GM10266 (cell line): ENCODE results near the gene CASP8AP2.

Experiments
- DNase-seq: peaks from one replicate; pipeline ENCODE4 v3.0.0; 2012; ENCODE audit errors: extremely low spot score
- CTCF ChIP-seq: IDR thresholded peaks from 2 replicates; pipeline ENCODE4 v1.5.1; 2012; ENCODE audit warnings: mild to moderate bottlenecking, low read depth; ENCODE audit not compliant: control insufficient read depth, insufficient read depth; ENCODE audit errors: missing control alignments

Gene CASP8AP2

DNA sequence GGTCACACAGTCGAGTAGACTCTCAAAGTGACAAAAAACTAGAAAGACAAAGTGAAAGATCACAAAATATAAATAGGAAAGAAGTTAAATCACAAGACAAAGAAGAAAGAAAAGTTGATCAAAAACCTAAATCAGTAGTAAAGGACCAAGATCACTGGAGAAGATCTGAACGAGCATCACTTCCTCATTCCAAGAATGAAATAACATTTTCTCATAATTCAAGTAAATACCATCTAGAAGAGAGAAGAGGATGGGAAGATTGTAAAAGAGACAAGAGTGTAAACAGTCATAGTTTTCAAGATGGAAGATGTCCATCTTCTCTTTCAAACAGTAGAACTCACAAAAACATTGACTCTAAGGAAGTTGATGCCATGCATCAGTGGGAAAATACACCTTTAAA is 33.0 kb downstream of the CASP8AP2 start:
- DNase-seq: no peak
- no peak for TF ChIP-seq CTCF

DNA sequence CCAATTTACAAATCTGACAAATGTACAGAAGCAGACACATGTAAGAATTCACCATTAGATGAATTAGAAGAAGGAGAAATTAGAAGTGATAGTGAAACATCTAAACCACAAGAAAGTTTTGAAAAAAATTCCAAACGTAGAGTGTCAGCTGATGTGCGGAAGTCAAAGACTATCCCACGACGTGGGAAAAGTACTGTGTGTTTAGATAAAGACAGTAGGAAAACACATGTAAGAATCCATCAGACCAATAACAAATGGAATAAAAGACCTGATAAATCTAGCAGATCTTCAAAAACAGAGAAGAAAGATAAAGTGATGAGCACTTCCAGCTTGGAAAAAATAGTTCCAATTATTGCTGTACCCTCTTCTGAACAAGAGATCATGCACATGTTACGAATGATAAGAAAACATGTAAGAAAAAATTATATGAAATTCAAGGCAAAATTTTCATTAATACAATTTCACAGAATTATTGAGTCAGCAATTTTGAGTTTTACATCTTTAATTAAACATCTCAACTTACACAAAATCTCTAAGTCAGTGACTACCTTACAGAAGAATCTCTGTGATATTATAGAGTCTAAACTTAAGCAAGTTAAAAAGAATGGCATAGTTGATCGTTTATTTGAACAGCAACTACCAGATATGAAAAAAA is 36.5 kb downstream of the CASP8AP2 start:
- no peak for TF ChIP-seq CTCF
- DNase-seq: no peak

DNA sequence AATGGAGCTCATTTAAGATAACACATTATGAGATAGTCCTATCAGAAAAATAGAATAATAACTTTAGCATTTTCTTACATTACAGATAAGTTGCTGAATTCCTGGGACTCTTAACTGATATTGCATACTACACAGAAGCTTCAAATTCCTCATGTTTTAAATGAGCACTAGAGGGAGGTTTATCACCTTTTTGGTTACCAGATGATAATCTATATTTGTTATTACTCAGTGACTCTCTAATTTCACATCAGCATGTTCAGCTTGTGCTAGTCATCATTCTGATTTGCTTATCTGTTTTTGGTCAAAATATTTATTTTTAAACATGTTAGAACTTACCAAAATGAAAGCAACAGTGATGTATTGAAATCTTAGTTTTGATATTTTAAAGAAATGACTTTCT is 44.0 kb downstream of the CASP8AP2 start:
- no peak for TF ChIP-seq CTCF

GRCh38 chr6:89874438-89874837 is 44.8 kb downstream of the CASP8AP2 start:
- no peak for DNase-seq
- no peak for TF ChIP-seq CTCF

More for the DNA sequence above, 44.0 kb downstream of the CASP8AP2 start:
- no peak for DNase-seq

DNA sequence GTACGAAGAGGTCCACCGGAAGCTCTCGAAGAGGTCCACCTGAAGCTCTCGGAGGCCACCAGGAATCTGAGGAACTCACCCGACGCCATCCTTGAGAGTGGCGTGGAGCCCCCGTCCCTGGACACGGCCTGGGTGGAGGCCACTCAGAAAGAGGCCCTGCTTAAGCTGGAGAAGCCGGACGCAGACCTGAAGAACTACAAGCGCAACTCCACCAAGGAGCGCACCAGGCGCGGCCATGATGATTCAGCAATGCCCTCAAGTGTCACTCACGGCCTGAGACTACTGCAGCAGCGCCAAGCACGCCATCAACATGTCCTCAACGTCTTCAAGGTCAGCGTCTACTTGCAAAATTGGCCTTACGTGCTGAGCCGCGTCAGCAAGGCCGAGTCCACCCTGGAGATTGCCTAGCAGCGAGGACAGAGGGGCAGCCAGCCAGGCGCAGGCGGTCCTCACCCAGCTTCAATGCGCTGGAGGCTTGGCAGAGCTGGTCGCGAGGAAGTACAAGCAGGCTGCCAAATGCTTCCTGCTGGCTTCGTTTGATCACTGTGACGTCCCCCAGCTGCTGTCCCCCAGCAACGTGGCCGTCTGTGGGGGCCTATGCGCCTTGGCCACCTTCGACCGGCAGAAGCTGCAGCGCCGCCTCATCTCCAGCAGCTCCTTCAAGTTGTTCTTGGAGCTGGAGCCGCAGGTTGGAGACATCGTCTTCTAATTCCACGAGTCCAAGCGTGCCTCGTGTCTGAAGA is 56.9 kb downstream of the CASP8AP2 start:
- DNase-seq: no peak
- TF ChIP-seq CTCF: no peak

DNA sequence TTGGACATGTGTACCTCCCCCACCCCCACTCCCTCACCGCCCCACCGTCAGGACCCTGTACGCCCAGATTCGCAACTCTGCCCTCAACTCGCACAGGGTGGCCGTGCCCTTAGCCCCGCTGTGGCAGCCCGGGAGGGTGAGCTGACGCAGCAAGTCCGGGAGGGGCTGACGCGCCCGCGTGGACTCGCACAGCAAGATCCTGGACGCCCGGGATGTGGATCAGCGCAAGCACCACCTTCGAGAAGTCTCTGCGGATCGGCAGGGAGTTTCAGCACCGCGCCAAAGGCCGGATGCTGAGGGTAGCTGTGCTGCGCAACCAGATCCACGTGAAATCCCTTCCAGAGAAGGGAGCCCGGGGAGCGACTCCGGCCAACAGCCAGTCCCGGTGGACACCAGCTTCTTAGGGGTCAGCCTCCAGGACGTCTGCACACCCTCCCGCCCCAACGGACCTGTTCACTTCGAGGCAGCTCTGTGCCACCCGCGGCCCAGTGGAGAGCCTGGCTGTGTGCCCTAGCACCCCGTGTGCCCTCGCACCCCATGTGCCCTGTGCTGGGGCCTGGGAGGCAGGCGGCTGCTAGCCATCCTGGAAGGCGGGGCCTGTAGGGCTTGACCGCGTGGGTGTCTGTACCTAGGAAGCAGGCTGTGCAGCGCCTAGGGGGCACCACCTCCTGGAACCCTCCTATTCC is 57.9 kb downstream of the CASP8AP2 start:
- no peak for TF ChIP-seq CTCF
- no peak for DNase-seq

- no peak for TF ChIP-seq CTCF
- DNase-seq: no peak
Measured at GRCh38 chr6:89888138-89888514, 58.4 kb downstream of the CASP8AP2 start.
